Hair follicular keratinocyte (primary cell): ENCODE measurements around the gene ASB6. TPM values are rescaled to one million over a fixed set of nuclear protein-coding genes. Genes with fewer than 3 reads are reported as not detected.

ENCODE experiments used
- total RNA-seq: library from RNA; depleted of rRNA; stranded (reverse); fragments of >200 nt; gene quantifications from 2 replicates; pipeline ENCODE4 v1.2.3, GENCODE V29; 2015

ASB6 gene, protein sequence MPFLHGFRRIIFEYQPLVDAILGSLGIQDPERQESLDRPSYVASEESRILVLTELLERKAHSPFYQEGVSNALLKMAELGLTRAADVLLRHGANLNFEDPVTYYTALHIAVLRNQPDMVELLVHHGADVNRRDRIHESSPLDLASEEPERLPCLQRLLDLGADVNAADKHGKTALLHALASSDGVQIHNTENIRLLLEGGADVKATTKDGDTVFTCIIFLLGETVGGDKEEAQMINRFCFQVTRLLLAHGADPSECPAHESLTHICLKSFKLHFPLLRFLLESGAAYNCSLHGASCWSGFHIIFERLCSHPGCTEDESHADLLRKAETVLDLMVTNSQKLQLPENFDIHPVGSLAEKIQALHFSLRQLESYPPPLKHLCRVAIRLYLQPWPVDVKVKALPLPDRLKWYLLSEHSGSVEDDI
- 25.4 and 28.5 TPM in 2 replicates for total RNA-seq

GRCh38 chr9:129641750-129642585 lies at the start of gene ASB6:
Gene ASB6 (minus strand): TSS chr9:129642151. CDS start chr9:129641999, 152 bp downstream.

DNA sequence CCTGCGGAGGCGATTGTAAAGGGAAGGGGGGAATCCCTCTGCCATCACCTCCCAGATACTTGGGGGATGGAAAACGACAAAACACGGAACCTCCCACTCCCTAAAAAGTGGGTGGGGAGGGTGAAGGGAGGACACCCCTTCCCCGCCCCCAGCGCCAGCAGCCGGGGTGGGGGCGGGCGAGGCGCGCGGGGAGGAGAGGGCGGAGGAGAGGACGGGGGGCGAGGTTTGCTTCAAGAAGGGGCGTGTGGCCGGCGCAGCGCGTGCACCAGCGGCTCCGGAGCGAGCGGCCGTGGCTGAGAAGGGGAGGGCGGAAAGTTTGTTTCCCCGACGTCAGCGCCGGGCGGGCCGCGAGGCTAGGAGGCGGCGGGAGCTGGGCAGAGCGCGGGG lies 23.4 kb upstream of the ASB6 start, which contains the start of gene PRRX2:
Gene PRRX2 (plus strand): TSS at position 259 of the 387 bp plus-strand sequence. CDS start 221 bp downstream, outside the sequence.

DNA sequence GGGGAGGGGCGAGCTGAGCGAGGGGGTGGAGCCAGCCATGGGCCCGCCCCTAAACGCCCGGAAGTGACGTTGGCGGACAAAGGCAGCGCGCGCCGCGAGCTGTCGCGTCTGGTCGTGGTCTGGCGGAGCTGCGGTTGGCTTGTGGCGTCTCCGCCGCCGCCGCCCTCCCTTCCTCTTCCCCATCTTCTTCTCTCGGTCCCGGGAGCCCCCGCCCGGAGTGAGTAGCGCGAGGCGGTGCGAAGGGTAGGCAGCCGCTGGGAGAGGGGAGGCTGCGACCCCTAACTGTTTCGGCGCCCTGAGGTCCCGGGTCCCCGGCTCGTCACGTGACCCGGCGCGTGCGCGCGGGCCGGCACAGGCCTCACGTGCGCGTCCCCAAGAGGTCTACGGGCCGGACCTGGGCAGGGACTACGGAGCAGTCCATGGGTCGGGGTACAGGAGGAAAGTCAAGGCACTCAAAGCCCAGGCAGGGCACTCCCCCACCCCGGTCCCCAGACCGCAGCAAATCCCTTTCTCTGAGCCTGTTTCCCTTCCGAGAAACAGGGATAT lies 15.8 kb downstream of the ASB6 start, which contains the start of gene NTMT1:
Gene NTMT1 (plus strand): TSS at position 85 of the 546 bp plus-strand sequence. CDS start 6,541 bp downstream, outside the sequence.

DNA sequence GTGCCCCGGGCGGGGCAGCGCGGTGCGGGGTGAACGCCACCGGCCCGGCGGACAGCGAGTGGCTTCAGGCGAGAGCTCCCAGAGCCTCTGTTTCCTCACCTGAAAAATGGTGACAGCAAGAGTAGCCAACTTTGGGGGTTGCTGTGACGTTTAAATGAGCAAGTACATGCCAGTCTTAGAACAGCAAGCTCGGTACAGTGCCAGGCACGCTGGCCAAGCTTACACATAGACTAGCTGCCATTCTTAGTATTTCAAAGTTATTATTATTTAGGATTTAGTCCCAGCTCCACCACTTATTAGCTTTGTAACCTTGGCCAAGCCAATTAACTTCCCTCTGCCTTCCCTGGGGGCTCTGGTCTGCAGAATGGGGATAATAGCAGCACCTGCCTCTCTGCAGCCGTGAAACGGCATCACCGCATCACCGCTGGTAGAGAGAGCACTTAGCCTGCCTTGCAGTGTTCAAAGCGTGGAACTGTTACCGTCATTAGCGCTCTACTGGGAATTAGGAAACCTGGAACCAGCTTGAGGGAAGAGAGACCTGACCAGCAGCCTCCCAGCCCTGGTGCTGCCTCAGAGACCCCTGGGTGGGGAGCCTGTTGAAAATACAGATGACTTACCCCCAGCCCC lies 21.2 kb downstream of the ASB6 start, which contains the start of gene C9orf50:
Gene C9orf50 (minus strand): TSS at position 433 of the 627 bp plus-strand sequence. CDS start 527 bp downstream, outside the sequence.

Other genes starting within 250 kb of the ASB6 start
- gene C9orf50, start 21.1 kb downstream of the ASB6 start, total RNA-seq, result not detected in 2 replicates
- gene NTMT1, start 16.0 kb downstream of the ASB6 start, total RNA-seq, result 38.3 and 73.1 TPM in 2 replicates
- gene PRRX2, start 23.5 kb upstream of the ASB6 start, total RNA-seq, result not detected in 2 replicates
- 0.70 and 6.2 TPM in 2 replicates for gene PTGES, start 110.9 kb upstream of the ASB6 start, total RNA-seq
- 26.2 and 29.1 TPM in 2 replicates for gene TOR1B, start 161.0 kb upstream of the ASB6 start, total RNA-seq
- 45.7 and 54.8 TPM in 2 replicates for gene TOR1A, start 182.0 kb upstream of the ASB6 start, total RNA-seq
- gene C9orf78, start 193.1 kb upstream of the ASB6 start, total RNA-seq, result 25.4 and 48.2 TPM in 2 replicates
- gene USP20, start 193.3 kb upstream of the ASB6 start, total RNA-seq, result 9.2 and 9.8 TPM in 2 replicates